OCI-LY1 (cell line): ENCODE data around the gene TNRC6A.

Experiments
- EZH2 ChIP-seq: fragments of 200-600 bp; sonication (generic), shearing (Covaris generic); IDR thresholded peaks from 2 replicates; pipeline ENCODE4 v1.8.0; 2017; ENCODE audit warnings: borderline replicate concordance, mixed run types, mild to moderate bottlenecking, antibody characterized with exemption, low read length, moderate library complexity, mixed read lengths
- TF ChIP-seq, protein P1 (sequence below): fragments of 200-600 bp; sonication (generic), shearing (Covaris generic); IDR thresholded peaks from 2 replicates; pipeline ENCODE4 v1.5.1; 2017; ENCODE audit warnings: mild to moderate bottlenecking, antibody characterized with exemption, low read length, moderate library complexity, mixed read lengths

DNA sequence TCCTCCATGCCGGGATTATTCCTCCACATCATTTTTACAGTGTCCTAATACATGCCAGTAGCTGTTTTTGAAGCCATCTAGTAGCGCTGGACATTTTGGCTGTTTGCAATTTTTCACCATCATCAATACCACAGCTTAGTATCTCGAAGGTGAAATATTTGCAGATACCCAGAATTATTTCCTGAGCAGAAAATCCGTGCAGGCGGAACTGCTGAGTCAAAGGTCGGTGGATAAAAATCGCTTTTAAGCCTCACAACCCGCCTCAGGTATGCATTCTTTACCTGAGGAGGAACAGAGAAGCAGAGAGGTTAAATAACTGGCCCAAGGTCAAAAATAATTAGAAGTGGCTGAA, 584 bp upstream of the TNRC6A start:
- no peak for TF ChIP-seq EZH2
- TF ChIP-seq, protein P1, sequence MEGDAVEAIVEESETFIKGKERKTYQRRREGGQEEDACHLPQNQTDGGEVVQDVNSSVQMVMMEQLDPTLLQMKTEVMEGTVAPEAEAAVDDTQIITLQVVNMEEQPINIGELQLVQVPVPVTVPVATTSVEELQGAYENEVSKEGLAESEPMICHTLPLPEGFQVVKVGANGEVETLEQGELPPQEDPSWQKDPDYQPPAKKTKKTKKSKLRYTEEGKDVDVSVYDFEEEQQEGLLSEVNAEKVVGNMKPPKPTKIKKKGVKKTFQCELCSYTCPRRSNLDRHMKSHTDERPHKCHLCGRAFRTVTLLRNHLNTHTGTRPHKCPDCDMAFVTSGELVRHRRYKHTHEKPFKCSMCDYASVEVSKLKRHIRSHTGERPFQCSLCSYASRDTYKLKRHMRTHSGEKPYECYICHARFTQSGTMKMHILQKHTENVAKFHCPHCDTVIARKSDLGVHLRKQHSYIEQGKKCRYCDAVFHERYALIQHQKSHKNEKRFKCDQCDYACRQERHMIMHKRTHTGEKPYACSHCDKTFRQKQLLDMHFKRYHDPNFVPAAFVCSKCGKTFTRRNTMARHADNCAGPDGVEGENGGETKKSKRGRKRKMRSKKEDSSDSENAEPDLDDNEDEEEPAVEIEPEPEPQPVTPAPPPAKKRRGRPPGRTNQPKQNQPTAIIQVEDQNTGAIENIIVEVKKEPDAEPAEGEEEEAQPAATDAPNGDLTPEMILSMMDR, result no peak
